COR-L47 (cell line): ENCODE data around the gene SLC26A5.
"Not testable (repeated sequence)": the region's sequence is repeated elsewhere in the genome, so short reads cannot be mapped to it uniquely, and the experiment has no call there.

Experiments
- DNase-seq: peaks from one replicate; lab custom pipeline; 2025; lab: John Stamatoyannopoulos, UW

The SLC26A5 gene, protein sequence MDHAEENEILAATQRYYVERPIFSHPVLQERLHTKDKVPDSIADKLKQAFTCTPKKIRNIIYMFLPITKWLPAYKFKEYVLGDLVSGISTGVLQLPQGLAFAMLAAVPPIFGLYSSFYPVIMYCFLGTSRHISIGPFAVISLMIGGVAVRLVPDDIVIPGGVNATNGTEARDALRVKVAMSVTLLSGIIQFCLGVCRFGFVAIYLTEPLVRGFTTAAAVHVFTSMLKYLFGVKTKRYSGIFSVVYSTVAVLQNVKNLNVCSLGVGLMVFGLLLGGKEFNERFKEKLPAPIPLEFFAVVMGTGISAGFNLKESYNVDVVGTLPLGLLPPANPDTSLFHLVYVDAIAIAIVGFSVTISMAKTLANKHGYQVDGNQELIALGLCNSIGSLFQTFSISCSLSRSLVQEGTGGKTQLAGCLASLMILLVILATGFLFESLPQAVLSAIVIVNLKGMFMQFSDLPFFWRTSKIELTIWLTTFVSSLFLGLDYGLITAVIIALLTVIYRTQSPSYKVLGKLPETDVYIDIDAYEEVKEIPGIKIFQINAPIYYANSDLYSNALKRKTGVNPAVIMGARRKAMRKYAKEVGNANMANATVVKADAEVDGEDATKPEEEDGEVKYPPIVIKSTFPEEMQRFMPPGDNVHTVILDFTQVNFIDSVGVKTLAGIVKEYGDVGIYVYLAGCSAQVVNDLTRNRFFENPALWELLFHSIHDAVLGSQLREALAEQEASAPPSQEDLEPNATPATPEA

DNA sequence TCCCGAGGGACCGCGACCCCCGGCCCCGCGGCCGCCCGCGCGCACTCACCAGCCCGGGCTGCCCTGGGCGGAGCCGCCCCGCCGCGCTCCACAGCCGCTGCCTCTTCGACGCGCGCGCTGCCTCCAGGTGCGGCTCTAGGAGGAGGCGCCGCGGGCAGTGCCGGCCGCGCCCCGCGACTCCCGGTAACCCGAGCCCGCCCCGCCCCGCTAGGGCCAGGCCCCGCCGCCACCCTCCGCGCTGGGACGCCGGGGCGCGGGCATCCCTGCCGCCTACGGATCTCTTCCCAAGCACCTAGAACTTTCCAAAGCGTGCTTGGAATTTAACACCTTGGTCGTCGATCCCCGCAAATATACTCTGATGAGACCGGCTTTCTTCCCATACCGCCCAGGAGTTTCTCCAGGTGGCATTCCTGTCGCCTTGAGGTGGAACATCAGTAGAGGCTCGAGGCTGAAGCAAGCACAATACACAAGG lies at the start of gene SLC26A5:
SLC26A5 (minus strand) TSS at position 159 of the 472 bp plus-strand sequence. CDS start 24,693 bp downstream, outside the sequence.
- peak; percentile 60 for DNase-seq

DNA sequence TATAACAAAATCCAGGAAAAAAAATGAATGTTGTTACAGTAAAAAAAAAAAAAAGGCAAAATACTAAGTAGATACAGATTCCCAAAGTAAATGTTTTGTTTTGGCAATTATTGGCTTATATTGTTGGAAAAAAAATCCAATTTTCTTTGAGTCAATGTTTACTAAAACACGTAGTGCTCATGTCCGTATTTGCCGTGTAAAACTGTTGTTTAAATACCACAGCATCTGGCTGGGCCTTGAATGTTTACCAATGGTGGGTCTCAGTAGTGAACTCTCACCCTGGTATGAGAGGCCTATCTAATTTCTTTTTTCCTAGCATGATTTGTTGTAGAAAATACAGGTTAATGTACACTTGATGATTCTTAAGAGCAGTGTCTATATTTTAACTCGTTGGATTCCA lies 41.4 kb upstream of the SLC26A5 start:
- DNase-seq = peak; percentile 2

DNA sequence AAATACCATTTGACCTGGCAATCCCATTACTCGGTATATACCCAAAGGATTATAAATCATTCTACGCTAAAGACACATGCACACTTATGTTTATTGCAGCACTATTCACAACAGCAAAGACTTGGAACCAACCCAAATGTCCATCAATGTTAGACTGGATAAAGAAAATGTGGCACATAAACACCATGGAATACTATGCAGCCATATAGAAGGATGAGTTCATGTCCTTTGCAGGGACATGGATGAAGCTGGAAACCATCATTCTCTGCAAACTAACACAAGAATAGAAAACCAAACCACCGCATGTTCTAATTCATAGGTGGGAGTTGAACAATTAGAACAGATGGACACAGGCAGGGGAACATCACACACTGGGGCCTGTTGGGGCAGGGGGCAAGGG lies 40.9 kb upstream of the SLC26A5 start:
- DNase-seq = not testable (repeated sequence)

DNA sequence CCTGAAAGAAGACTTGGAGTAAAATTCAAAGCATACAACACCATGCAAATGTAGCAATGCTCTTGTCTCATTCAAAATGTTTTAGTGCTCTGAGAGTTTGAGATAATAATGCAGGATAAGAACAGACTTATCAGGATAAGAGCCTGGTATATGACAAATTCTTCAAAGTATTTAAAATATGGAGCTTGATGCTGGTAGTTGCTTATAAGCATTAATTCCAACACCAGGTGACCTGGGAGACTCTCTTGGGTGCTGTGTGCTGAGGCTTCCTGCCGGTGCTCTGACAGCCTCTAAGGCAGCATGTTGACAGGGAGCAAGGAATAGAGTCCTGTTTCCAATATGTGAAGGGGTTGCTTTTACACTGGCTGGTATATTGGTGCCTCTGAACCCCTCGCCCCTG lies 34.8 kb upstream of the SLC26A5 start:
- DNase-seq = no peak

DNA sequence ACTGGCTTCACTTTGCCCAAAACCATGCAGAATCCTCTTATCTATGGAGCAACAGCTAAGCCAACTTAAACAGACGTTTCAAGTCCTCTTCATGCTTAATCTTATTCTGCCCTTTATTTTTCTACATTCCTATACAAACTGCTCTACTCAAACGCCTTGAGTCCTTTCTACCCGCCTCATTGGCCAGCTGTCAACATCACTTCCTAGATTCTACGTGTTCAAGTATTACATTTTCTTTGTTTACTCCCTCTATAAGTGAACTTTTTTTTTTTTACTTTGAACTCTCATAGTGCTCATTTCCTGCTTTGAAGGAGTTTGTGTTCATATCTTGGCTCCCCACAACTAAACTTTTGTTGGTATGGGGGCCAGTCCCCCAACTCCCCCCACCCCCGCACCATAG lies 28.9 kb upstream of the SLC26A5 start:
- no peak for DNase-seq

DNA sequence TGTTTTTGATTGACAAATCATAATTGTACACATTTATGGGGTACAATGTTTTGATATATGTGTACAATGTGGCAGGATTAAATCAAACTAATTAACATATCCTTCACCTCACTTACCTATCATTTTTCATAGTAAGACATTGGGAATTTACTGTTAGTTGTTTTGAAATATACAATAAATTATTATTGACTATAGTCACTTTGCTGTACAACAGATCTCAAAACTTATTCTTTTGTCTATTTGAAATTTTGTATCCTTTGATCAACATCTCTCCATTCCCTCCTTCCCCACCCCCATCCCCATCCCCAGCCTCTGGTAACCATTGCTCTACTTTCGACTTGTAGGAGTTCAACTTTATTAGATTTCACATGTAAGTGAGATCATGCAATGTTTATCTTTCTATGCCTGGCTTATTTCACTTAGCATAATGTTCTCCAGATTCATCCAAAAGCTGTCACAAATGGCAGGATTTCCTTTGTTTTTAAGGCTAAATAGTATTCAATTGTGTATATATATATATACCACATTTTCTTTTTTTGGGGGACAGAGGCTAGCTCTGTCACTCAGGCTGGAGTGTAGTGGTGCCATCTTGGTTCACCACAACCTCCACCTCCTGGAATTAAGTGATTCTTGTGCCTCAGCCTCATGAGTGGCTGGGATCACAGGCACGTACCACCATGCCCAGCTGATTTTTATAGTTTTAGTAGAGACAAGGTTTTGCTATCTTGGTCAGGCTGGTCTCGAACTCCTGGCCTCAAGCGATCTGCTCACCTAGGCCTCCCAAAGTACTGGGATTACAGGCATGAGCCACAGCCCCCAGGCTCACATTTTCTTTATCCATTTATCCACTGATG lies 23.3 kb upstream of the SLC26A5 start:
- DNase-seq = no peak

DNA sequence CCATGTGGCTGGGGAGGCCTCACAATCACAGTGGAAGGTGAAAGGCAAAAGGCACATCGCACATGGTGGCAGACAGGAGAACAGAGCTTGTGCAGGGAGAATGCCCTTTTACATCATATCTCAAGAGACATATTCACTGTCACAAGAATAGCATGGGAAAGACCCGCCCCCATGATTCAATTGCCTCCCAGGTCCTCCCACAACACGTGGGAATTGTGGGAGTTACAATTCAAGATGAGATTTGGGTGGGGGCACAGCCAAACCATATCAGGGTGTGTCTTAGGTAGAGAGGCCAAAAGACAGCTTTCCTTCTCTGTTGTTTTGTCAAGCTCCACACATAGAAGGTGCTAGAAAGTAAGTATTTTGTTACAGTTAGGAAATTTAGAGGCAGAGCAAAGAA lies 20.8 kb upstream of the SLC26A5 start:
- DNase-seq = no peak

DNA sequence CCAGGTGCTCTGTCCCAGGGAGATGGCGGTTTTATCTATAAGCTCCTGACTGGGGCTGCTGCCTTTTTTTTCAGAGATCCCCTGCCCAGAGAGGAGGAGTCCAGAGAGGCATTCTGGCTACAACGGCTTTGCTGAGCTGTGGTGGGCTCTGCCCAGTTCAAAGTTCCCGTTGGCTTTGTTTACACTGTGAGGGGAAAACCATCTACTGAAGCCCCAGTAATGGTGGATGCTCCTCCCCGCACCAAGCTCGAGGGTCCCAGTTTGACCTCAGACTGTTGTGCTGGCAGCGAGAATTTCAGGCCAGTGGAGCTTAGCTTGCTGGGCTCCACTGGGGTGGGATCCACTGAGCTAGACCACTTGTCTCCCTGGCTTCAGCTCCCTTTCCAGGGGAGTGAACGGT lies 16.4 kb upstream of the SLC26A5 start:
- no peak for DNase-seq

DNA sequence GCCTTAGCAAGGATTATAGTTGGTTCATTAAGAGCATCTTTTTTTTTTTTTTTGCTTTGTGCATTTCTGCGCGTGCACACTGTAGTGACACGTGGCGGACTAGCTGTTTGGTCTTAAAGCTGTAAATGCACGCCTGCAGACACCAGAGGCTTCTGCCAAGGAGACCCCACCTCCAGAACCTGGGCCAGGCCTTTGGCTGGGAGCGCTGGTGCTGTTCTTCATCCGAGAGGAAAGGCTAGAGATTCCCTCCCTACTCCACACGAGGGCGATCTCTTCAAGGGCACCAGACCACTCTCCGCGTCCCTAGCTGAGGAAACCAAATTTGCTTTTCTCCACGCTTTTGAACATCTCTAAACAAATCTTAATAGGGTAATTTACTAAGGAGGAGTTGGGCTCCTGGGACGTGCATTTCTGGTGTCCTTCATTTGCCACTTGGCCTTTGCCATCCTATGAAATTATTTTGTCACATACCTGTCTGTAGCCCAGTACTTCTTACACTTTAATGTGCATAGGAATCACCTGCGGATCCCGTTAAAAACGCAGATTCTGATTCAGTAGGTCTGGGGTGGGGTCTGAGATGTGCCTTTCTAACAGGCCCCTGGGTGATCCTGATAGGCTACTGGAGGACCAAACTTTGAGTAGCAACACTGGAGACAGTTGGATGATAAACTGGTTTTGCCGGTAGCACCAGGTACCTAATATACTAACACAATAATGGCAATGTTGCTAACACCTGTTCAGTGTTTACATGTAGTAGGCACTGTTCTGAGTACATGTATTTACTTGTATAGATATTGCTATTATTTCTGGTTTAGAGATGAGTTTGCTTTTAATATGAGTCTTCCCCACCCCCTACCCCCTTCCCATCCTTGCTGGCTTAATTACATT lies 1.3 kb upstream of the SLC26A5 start:
- DNase-seq = peak; percentile 71

DNA sequence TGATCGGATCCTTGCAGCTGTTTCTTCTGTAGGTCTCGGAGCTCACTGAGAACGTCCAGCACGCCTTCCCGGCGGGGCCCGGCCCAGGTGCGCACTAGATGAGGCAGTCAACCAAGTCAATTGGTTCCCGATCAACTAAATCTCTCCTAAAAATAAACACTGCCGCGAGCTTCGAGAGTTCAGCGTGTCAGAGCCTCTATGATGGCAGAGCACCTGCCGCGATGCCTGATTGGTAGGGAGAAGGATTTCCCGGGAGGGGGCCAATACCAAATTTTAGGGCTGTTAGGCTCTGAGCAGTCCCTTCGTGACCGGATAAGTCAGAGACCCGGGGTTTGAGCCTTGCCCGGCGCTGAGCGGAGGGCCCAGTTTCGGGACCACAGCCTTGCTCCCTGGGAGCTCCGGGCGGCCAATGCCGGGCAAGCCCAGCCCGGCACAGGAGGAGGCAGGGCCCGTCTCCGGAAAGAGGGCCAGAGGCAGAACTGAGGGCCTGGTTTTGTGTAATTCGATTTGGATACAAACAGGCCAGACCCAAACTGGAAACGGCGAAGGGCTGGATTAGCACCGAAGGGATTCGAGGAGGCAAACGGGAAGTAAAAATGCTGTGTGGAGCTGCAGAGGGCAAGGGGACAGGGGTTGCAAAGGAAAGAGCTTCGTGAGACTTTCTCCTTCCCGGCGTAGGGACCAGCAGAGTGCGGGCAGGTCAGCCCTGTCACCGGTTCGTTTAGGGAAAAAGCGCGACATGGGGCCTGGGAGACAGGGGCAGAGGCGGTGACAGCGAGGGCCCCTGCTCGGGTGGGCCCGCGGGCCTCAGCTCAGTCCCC lies 569 bp downstream of the SLC26A5 start:
- no peak for DNase-seq

DNA sequence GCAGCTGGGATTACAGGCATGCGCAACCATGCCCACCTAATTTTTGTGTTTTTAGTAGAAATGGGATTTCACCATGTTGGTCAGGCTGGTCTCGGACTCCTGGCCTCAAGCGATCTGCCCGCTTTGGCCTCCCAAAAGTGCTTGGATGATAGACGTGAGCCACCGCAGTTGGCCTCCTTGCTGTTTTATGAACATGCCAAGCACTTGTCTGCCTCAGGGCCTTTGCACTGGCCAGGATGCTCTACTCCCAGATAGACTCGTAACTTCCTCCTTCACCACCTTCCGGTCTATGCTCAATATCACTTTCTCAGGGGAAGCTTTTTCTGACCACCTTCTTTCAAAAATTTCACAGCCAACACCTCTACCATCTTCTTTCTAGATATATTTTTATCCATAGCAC lies 6.3 kb downstream of the SLC26A5 start:
- DNase-seq = no peak

DNA sequence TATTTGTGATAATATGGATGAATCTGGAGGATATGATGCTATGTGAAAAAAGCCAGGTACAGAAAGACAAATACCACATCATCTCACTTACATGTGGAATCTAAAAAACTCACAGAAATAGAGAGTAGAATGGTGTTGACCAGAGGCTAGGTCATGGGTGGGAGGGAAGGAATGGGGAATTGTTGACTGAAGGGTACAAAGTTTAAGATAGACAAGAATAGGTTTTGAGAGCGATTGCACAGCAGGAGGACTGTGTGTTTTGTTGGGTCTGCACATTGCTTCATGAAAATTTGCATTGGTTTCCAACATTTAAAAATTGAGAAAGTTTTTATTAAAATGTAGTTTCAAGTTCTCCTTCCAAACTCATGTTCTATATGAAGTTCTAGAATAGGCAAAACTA lies 8.4 kb downstream of the SLC26A5 start:
- DNase-seq = no peak

DNA sequence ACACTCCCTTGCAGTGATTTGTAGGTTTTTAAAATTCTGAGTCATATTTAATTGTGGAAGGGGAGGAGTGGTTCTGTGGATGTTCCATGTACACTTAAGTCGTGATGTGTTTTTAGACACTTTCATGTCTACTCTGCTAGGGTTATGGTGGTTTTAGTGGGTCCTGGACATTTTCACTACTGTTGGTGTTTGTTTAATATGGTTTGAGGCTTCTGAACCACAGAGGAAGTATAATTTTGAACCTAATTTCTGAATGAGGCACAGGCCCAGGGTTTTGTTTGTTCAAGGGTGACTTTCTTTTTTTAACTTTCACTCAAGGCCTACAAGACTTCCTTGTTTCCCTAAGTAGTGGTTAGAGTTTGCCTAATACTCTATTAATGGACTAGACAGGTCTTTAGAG lies 13.3 kb downstream of the SLC26A5 start:
- no peak for DNase-seq

DNA sequence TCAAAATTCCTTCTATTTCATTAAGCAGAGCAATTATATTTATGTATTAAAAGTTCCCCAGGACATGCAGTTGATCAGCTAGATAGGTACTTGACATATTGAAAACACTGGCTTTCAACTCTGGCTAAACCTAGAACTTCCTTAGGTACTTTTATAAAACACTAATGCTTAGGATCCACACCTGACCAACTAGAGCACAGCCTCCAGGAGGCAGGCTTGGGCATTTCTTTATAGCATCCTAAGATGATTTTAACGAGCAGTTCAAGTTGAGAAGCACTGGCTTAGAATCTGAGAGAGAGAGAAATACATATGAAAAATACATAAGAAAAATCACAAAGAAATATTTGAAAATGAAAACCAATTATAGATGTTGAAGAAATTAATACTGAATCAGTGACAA lies 20.8 kb downstream of the SLC26A5 start:
- no peak for DNase-seq

DNA sequence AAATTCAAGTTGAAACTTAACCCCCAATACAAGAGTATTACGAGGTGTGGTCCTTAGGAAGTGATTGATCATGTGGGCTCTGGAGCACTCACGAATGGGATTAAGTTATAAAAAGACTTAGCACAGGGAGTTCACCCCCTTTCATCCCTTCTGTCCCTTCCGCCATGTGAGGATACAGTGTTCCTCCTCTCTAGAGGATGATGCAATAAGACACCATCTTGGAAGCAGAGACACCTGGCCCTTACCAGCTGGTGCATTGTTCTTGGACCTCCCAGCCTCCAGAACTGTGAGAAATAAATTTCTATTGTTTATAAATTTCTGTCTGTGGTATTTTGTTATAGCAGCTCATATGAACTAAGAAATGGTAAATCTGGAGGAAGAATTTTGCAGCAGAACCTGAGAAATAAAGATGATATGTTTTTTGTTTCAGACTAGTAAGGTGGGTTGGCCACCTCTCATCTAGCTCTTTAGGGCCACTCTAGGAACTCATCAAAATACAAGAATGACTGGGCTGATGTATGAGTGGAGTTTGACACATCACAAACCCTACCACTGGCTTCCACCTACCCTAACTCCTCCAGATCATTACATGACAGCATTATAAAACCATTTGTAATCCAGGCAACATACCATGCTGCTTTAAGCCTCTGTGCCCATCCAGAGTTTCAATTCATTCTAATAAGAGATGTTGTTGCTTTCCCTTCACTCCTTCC lies 22.4 kb downstream of the SLC26A5 start:
- DNase-seq = no peak

DNA sequence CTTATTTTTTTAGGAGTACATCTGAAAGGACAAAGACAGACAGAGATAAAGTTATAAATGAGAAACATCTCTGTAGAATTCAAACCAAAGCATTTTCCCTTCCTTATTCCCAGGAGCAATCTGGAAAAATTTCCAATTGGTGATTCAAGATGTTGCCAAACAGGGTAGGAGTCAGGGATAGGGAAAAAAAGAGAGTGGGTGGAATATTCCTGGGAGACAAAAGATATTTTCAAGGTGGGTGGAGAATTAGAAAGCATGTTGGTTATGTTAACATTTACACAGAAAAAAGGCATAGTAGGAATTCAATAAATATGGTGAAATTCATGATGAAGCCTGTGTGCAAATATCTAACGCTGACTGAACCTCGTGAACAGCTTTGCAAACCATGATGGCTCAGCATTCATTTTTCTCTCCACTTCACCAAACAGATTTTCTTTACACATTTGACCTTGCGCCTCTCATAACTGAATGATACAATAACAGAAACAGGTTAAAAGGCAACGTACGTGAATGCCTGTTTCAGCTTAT lies 25.1 kb downstream of the SLC26A5 start:
- no peak for DNase-seq

DNA sequence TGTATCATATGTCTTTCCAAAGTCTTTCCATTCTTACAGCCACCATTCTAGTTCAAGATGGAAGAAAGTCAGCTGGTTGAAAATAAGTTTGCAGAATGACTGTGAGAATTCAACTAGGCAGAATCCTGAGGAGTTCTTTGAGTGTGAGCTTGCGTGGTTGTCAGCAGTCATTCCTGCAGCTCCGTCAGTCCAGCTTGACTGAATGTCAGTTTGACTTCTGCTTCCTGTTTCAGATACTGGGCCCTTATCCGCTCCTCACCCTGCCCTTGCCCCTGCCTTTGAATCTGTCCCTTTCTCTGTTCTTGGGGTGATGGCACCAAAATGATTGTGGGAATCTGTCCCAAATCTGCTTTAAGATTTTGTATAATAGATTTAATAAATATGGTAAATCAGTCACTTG lies 27.8 kb downstream of the SLC26A5 start:
- DNase-seq = no peak

DNA sequence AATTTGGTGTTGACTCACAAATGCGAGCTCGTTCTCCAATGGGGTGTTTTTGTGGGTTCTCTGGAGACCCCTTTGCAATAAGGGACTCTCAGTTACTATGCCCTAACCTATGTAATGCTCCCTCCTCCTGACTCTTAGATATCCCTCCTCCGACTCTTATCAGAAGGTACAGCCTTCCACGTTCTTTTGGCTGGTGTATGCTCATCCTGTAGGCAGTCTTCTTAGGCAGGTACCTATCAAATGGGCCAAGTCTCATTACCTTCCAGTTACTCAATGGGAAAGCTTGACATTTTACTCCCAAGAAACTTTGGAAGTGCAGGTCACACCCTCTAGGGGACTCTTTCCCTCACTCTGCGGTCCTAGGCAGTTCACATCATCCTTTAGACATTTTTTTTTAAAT lies 32.6 kb downstream of the SLC26A5 start:
- no peak for DNase-seq

DNA sequence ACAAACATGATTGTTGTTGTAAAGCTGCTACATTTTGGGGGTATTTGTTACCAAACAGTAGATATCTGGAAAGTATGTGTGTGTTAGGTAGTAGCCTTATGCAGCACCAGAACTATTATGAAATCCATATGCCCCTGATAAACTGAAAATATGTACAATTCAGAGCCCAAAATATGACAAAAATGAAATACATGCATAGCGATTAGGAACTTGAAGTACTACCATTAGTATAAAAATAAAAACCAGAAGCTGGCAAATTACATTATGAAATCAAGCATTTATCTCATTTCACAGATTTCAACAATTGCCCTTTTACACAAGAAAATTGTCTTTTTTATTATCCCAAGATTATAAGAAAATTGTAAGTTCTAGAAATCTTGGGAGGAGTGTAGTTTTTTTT lies 33.9 kb downstream of the SLC26A5 start:
- DNase-seq = no peak
